WERI-Rb-1 (cell line): ENCODE measurements around the gene OR13F1.

ENCODE experiments used
- DNase-seq: peaks from one replicate; pipeline ENCODE4 v3.0.0-alpha.2; 2020
- H3K27ac ChIP-seq: fragments of 250-450 bp; sonication (Bioruptor Pico); 2 replicates; pipeline ENCODE4 v1.5.1; 2020; ENCODE audit warnings: mild to moderate bottlenecking, moderate library complexity
- H3K27me3 ChIP-seq: fragments of 250-450 bp; sonication (Bioruptor Pico); 2 replicates; pipeline ENCODE4 v1.5.1; 2021; ENCODE audit warnings: mild to moderate bottlenecking, low read depth, moderate library complexity; ENCODE audit not compliant: insufficient read depth, severe bottlenecking
- H3K36me3 ChIP-seq: fragments of 250-450 bp; sonication (Bioruptor Pico); 2 replicates; pipeline ENCODE4 v1.5.1; 2020; ENCODE audit warnings: mild to moderate bottlenecking, moderate library complexity
- H3K4me3 ChIP-seq: 2 replicates; pipeline ENCODE4 v1.5.1; 2011; ENCODE audit warnings: low read depth, mild to moderate bottlenecking, control low read depth, low read length
- H3K9me3 ChIP-seq: fragments of 250-450 bp; sonication (Bioruptor Pico); 2 replicates; pipeline ENCODE4 v1.5.1; 2021; ENCODE audit warnings: mild to moderate bottlenecking, moderate library complexity; ENCODE audit not compliant: severe bottlenecking
- CTCF ChIP-seq: IDR thresholded peaks from 2 replicates; pipeline ENCODE4 v1.5.1; 2011; ENCODE audit warnings: low read depth, mild to moderate bottlenecking, control low read depth, inconsistent platforms, low read length

OR13F1 gene

GRCh38 chr9:104503963-104504362 lies at the start of gene OR13F1:
Gene OR13F1, plus strand, starts transcription at chr9:104504263. Its CDS starts 0 bp downstream, at chr9:104504263.
- Histone ChIP-seq H3K9me3 (no peaks in the 10 kb centered on the region), H3K27me3 (no peaks in the 10 kb centered on the region), H3K27ac (no peak within 1 kb of the TSS), H3K4me3 (no peak within 1 kb of the TSS), H3K36me3 (no peaks in the 10 kb centered on the region)
- DNase-seq = no peak
- no peak for TF ChIP-seq CTCF

- no peak for DNase-seq
- no peaks in the 10 kb centered on the region for H3K27me3 ChIP-seq
- no peak overlapping the region for H3K27ac ChIP-seq
- H3K9me3 ChIP-seq = no peaks in the 10 kb centered on the region
- no peaks in the 10 kb centered on the region for H3K36me3 ChIP-seq
- no peak for TF ChIP-seq CTCF
- H3K4me3 ChIP-seq = no peak overlapping the region
These were observed 47.2 kb upstream of the OR13F1 start for GRCh38 chr9:104456831-104457230.

- Histone ChIP-seq H3K27ac (no peak overlapping the region), H3K9me3 (peaks cover 7% of the 10 kb centered on the region), H3K36me3 (no peaks in the 10 kb centered on the region), H3K4me3 (no peak overlapping the region), H3K27me3 (no peaks in the 10 kb centered on the region)
- no peak for TF ChIP-seq CTCF
- no peak for DNase-seq
These were observed 40.2 kb upstream of the OR13F1 start for GRCh38 chr9:104463864-104464263.

- no peak for DNase-seq
- H3K36me3 ChIP-seq = no peaks in the 10 kb centered on the region
- no peaks in the 10 kb centered on the region for H3K27me3 ChIP-seq
- H3K4me3 ChIP-seq = no peak overlapping the region
- H3K27ac ChIP-seq = no peak overlapping the region
- TF ChIP-seq CTCF = no peak
- peaks cover 7% of the 10 kb centered on the region for H3K9me3 ChIP-seq
These were observed 35.8 kb upstream of the OR13F1 start for GRCh38 chr9:104468261-104468660.

- Histone ChIP-seq H3K36me3 (no peaks in the 10 kb centered on the region), H3K27ac (no peak overlapping the region), H3K27me3 (no peaks in the 10 kb centered on the region), H3K4me3 (no peak overlapping the region), H3K9me3 (no peaks in the 10 kb centered on the region)
- TF ChIP-seq CTCF = no peak
- no peak for DNase-seq
These were observed 21.0 kb upstream of the OR13F1 start for GRCh38 chr9:104482921-104483570.

GRCh38 chr9:104485014-104485413 lies 19.0 kb upstream of the OR13F1 start:
- Histone ChIP-seq H3K4me3 (no peak overlapping the region), H3K36me3 (no peaks in the 10 kb centered on the region), H3K27ac (no peak overlapping the region), H3K9me3 (no peaks in the 10 kb centered on the region), H3K27me3 (no peaks in the 10 kb centered on the region)
- no peak for DNase-seq
- TF ChIP-seq CTCF = no peak
